GM12878 (cell line): ENCODE data around the gene CTXND2. TPM values are rescaled to one million over a fixed set of nuclear protein-coding genes. Genes with fewer than 3 reads are reported as not detected.

Experiments used
- ATAC-seq: fragments of 200-7000 bp; cut with Tn5 transposase; 3 replicates; pipeline ENCODE4 v1.9.1; 2020; ENCODE audit warnings: mild to moderate bottlenecking, moderate library complexity
- BruUV-seq: library from RNA; stranded (reverse); fragments of 400-500 nt; replicated peaks from 2 replicates; lab custom pipeline; 2021; lab: Mats Ljungman, UMichigan
- CTCF ChIA-PET: fragments of 300-600 bp; sonication (Branson Sonifier 250); formaldehyde crosslinking; extraction: SDS; loops from one replicate; lab custom pipeline; 2021; ENCODE audit warnings: inconsistent platforms; lab: Yijun Ruan, JAX
- POLR2A ChIA-PET: fragments of 350-600 bp; formaldehyde crosslinking; extraction: SDS; loops from one replicate; lab custom pipeline; 2021; ENCODE audit warnings: inconsistent platforms; lab: Charles Lee
- RAD21 ChIA-PET: fragments of 300-600 bp; sonication (Branson Sonifier 250); formaldehyde crosslinking; loops from one replicate; lab custom pipeline; 2023; ENCODE audit warnings: antibody characterized with exemption; ENCODE audit not compliant: unreplicated experiment; lab: Charles Lee
- SMC1A ChIA-PET: fragments of 300-600 bp; sonication (Branson Sonifier 250); formaldehyde crosslinking; loops from one replicate; lab custom pipeline; 2023; ENCODE audit not compliant: unreplicated experiment, uncharacterized antibody; lab: Charles Lee
- DNase-seq: peaks from one replicate; pipeline ENCODE4 v3.0.0-alpha.2; 2011; ENCODE audit warnings: low read depth, low spot score
- FAIRE-seq: peaks from 3 replicates; lab custom pipeline; 2011; peaks lifted over from hg19 to GRCh38; lab: Jason Lieb, UNC
- H2AFZ ChIP-seq: 2 replicates; pipeline ENCODE4 v1.6.0; 2011; ENCODE audit warnings: low read depth, low read length, control low read depth; ENCODE audit not compliant: control insufficient read depth
- H3K27ac ChIP-seq: 2 replicates; pipeline ENCODE4 v1.5.1; 2011; ENCODE audit warnings: control low read depth; ENCODE audit not compliant: control insufficient read depth, insufficient read depth
- H3K27me3 ChIP-seq, 2 experiments: replicated peaks in 1 of 2; 2 replicates each; pipeline versions ENCODE4 v1.6.0 to v1.6.1; 2011; ENCODE audit warnings: low read length in 1 of 2; ENCODE audit not compliant: control insufficient read depth in 2 of 2, insufficient read depth in 2 of 2
- H3K36me3 ChIP-seq, 2 experiments: 2 replicates each; pipeline ENCODE4 v1.5.1; 2011; ENCODE audit warnings: low read length in 1 of 2; ENCODE audit not compliant: control insufficient read depth in 2 of 2, insufficient read depth in 2 of 2
- H3K4me1 ChIP-seq: 2 replicates; pipeline ENCODE4 v1.6.1; 2011; ENCODE audit warnings: mild to moderate bottlenecking, low read length, moderate library complexity, mixed read lengths; ENCODE audit not compliant: control insufficient read depth, insufficient read depth
- H3K4me2 ChIP-seq: 2 replicates; pipeline ENCODE4 v1.6.0; 2011; ENCODE audit warnings: control low read depth; ENCODE audit not compliant: control insufficient read depth, insufficient read depth
- H3K4me3 ChIP-seq: fragments of 200-600 bp; sonication (generic); 2 replicates; pipeline ENCODE4 v1.5.1; 2016
- H3K79me2 ChIP-seq: 2 replicates; pipeline ENCODE4 v1.6.0; 2011; ENCODE audit warnings: low read length; ENCODE audit not compliant: control insufficient read depth, insufficient read depth
- H3K9ac ChIP-seq: 2 replicates; pipeline ENCODE4 v1.8.0; 2011; ENCODE audit warnings: low read length, control low read depth, mixed read lengths; ENCODE audit not compliant: control insufficient read depth, insufficient read depth
- H3K9me3 ChIP-seq: replicated peaks from 3 replicates; pipeline ENCODE4 v1.5.1; 2011; ENCODE audit warnings: mild to moderate bottlenecking, low read length; ENCODE audit not compliant: control insufficient read depth, insufficient read depth
- H4K20me1 ChIP-seq: 2 replicates; pipeline ENCODE4 v1.6.0; 2011; ENCODE audit not compliant: control insufficient read depth, insufficient read depth
- ATF7 ChIP-seq: fragments of 450-650 bp; IDR thresholded peaks from 2 replicates; pipeline ENCODE4 v1.6.1; 2016; ENCODE audit warnings: low read depth, mild to moderate bottlenecking
- E4F1 ChIP-seq: fragments of 450-650 bp; IDR thresholded peaks from 2 replicates; pipeline ENCODE4 v1.6.1; 2018; ENCODE audit warnings: borderline replicate concordance, mild to moderate bottlenecking; ENCODE audit not compliant: partially characterized antibody
- ZNF384 ChIP-seq: IDR thresholded peaks from 2 replicates; pipeline ENCODE4 v1.6.1; 2012; ENCODE audit warnings: low read depth, mild to moderate bottlenecking, low read length, improper control_type of control experiment, borderline replicate concordance
- WGBS: methylation state at CpG from one replicate; pipeline ENCODE4 v1.1.6; 2016; ENCODE audit warnings: low lambda C conversion rate; ENCODE audit not compliant: insufficient replicate concordance, insufficient coverage; ENCODE audit errors: missing lambda C conversion rate; 5-methylcytosine and 5-hydroxymethylcytosine counted together
- in situ Hi-C: fragments of 300-500 bp; cut with MboI; formaldehyde crosslinking; loops from 9 replicates; pipeline ENCODE4 v1.14.3; 2018; ENCODE audit warnings: mixed read lengths
- intact Hi-C: fragments of 100-400 bp; cut with micrococcal nuclease; formaldehyde crosslinking; loops from one replicate; pipeline ENCODE4 v1.14.2; 2022; ENCODE audit not compliant: unreplicated experiment
- polyA plus RNA-seq, 11 experiments: library from polyadenylated mRNA; depleted of rRNA in 4 of 11; unstranded in 6 of 11; stranded (reverse) in 5 of 11; fragments of >200 nt; fragmentation: Nextera tagmentation in 4 of 11; fragmentation: Illumina TruSeq in 1 of 11; extraction: Ambion mirVana in 4 of 11; extraction: Trizol in 1 of 11; gene quantifications; 1 replicate in 1 of 11; 2 replicates in 10 of 11; pipeline versions ENCODE4 v1.2.1 to v1.2.3, GENCODE V29; 2011 to 2016; ENCODE audit warnings: inconsistent platforms in 2 of 11, missing spikeins in 2 of 11, low read depth in 1 of 11
- total RNA-seq, 4 experiments: library from RNA; depleted of rRNA in 3 of 4; stranded (reverse); fragments of >200 nt in 3 of 4; fragmentation: Illumina TruSeq in 1 of 4; extraction: Trizol in 1 of 4; gene quantifications; 2 replicates each; pipeline versions ENCODE4 v1.2.1 to v1.2.3, GENCODE V29; 2013 to 2021

The CTXND2 gene
- total and polyA plus RNA-seq, 10 of the 15 experiments (the other 5 are each of a cell fraction or from before 2014, with no cell fraction given): not detected

DNA sequence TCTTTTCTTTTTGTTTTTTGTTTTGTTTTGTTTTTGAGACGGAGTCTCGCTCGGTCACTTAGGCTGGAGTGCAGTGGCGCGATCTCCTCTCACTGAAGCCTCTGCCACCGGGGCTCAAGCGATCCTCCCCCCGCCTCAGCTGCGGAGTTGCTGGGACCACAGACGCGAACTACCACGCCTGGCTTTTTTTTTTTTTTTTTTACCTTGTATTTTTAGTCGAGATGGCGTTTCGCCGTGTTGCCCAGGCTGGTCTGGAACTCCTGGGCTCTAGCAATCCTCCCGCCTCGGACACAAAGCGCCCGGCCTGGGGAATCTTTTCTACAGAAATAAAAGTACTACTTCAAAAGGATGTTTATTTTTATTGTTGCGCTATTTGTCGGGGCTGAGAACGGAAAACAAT, 38.1 kb downstream of the CTXND2 start:
- Histone ChIP-seq H2AFZ (no peak overlapping the region), H3K27ac (no peak overlapping the region), H3K4me2 (no peak overlapping the region), H3K27me3 (no peaks in the 10 kb centered on the region), H3K9me3 (no peaks in the 10 kb centered on the region; the same call in 1 of the 3 replicates), H3K4me1 (peaks cover 12% of the 10 kb centered on the region), H3K79me2 (peaks cover 16% of the 10 kb centered on the region), H3K9ac (no peak overlapping the region), H3K4me3 (peak overlapping the region; percentile 46), H3K36me3 (peaks cover 4 to 15% of the 10 kb centered on the region in 2 experiments), H4K20me1 (no peaks in the 10 kb centered on the region)
- in situ Hi-C loops: no loop called here
- ChIA-PET RAD21 (interaction anchor here (1.4 to 1.6 kb wide), 2 partner anchors 296 to 297 kb away, joined by 3 read pairs; partner anchors contain the start of gene ENSA), SMC1A (interaction anchor here (0.7 to 1.1 kb wide), 5 partner anchors 35 to 298 kb away, joined by 3 to 4 read pairs (median 3); no protein-coding TSS in a partner anchor), CTCF (interaction anchor here (0.7 to 1.1 kb wide), 2 partner anchors 228 to 364 kb away, joined by 3 read pairs; partner anchors contain the start of gene GOLPH3L), POLR2A (interaction anchor here (0.6 to 1.6 kb wide), 6 partner anchors 133 to 396 kb away, joined by 3 to 5 read pairs (median 4); partner anchors contain the start of gene GOLPH3L)
- whole genome bisulfite sequencing: 98% methylated on average over 23 of the region's 23 CpGs
- DNase-seq (no peak), FAIRE-seq (no peak), ATAC-seq (no peak; the same call in 2 of the 3 replicates)
- TF ChIP-seq ATF7 (no peak), E4F1 (no peak), ZNF384 (peak; percentile 26; the same call in 1 of the 2 replicates)
- BruUV-seq: no TSS peak
- intact Hi-C loops: loop anchor here (5.0 to 10.0 kb wide), 3 partner anchors 90 to 363 kb away; partner anchors contain the start of gene ENSA
